Small intestine (tissue), 4 donors: ENCODE data around the gene SIGLEC5. TPM values are rescaled to one million over a fixed set of nuclear protein-coding genes. Genes with fewer than 3 reads are reported as not detected.

Source experiments
- polyA plus RNA-seq, 4 donors: library from polyadenylated mRNA; stranded (reverse) in 3 of 4; unstranded in 1 of 4; fragments of 200-250 nt in 3 of 4; fragments of 120-200 nt in 1 of 4; gene quantifications; one replicate each; pipeline versions ENCODE4 v1.2.1 to v1.2.3, GENCODE V29; 2013
- donor health status: healthy with polysubstance abuse.
- donor health status: Bipolar disorder and iron deficiency.
- donor health status: healthy.

Gene SIGLEC5
- polyA plus RNA-seq, 4 donors = 0.06 TPM; not detected in 3

Other genes with a start within 250 kb of the SIGLEC5 start
- gene LIM2, start 242.4 kb downstream of the SIGLEC5 start, polyA plus RNA-seq = under 1 TPM in 1 of 4 donors, not detected in 3; 0.04 TPM
- gene C19orf84, start 239.8 kb downstream of the SIGLEC5 start, polyA plus RNA-seq = 1 to 10 TPM in 1 of 4 donors, not detected in 3; 3.5 TPM
- 1 to 10 TPM; 1.3 to 10.0 (median 2.2) TPM for gene SIGLEC10, start 212.8 kb downstream of the SIGLEC5 start, polyA plus RNA-seq
- gene SIGLEC8, start 171.9 kb downstream of the SIGLEC5 start, polyA plus RNA-seq = 1 to 10 TPM in 1 of 4 donors, under 1 TPM in 2, not detected in 1; 0.22 to 1.1 (median 0.59) TPM
- 1 to 10 TPM in 2 of 4 donors, under 1 TPM in 2; 0.10 to 5.8 (median 1.9) TPM for gene CEACAM18, start 151.9 kb downstream of the SIGLEC5 start, polyA plus RNA-seq
- gene SIGLEC12, start 128.6 kb downstream of the SIGLEC5 start, polyA plus RNA-seq = 1 to 10 TPM in 2 of 4 donors, under 1 TPM in 1, not detected in 1; 0.33 to 5.7 (median 2.0) TPM
- gene SIGLEC6, start 98.7 kb downstream of the SIGLEC5 start, polyA plus RNA-seq = under 1 TPM in 2 of 4 donors, not detected in 2; 0.09 to 0.76 TPM
- 1 to 10 TPM; 1.6 to 8.9 (median 2.2) TPM for gene ZNF175, start 59.1 kb downstream of the SIGLEC5 start, polyA plus RNA-seq
- gene SIGLEC14, start 16.4 kb upstream of the SIGLEC5 start, polyA plus RNA-seq = 1 to 10 TPM in 2 of 4 donors, not detected in 2; 1.3 to 2.3 TPM
- gene SPACA6, start 62.9 kb upstream of the SIGLEC5 start, polyA plus RNA-seq = 1 to 10 TPM in 2 of 4 donors, not detected in 2; 4.1 to 6.6 TPM
- 1 to 10 TPM in 1 of 4 donors, not detected in 3; 1.1 TPM for gene HAS1, start 93.6 kb upstream of the SIGLEC5 start, polyA plus RNA-seq
- 1 to 10 TPM in 3 of 4 donors, under 1 TPM in 1; 0.40 to 8.1 (median 1.9) TPM for gene FPR1, start 121.5 kb upstream of the SIGLEC5 start, polyA plus RNA-seq
- gene FPR2, start 130.8 kb upstream of the SIGLEC5 start, polyA plus RNA-seq = 1 to 10 TPM in 2 of 4 donors, under 1 TPM in 1, not detected in 1; 0.04 to 2.6 (median 1.8) TPM
- 1 to 10 TPM in 3 of 4 donors, under 1 TPM in 1; 0.89 to 5.1 (median 3.8) TPM for gene FPR3, start 164.8 kb upstream of the SIGLEC5 start, polyA plus RNA-seq